AG09309 (cell line): Measurements from ENCODE around the gene DAPK1.

Source experiments
- DNase-seq: peaks from one replicate; pipeline ENCODE4 v3.0.0-alpha.2; 2010; ENCODE audit warnings: low read depth
- H3K4me3 ChIP-seq: 2 replicates; pipeline ENCODE4 v1.5.1; 2011; ENCODE audit warnings: mild to moderate bottlenecking, low read depth, low read length, moderate library complexity; ENCODE audit not compliant: control insufficient read depth
- TF ChIP-seq, protein P1 (sequence below): IDR thresholded peaks from 2 replicates; pipeline ENCODE4 v1.5.1; 2011; ENCODE audit warnings: mild to moderate bottlenecking, low read depth, low read length, inconsistent platforms; ENCODE audit not compliant: insufficient read depth, control insufficient read depth; ENCODE audit errors: missing control alignments

The DAPK1 gene

GRCh38 chr9:87567571-87567970 is 69.9 kb downstream of the DAPK1 start:
- DNase-seq = no peak
- TF ChIP-seq, protein P1, sequence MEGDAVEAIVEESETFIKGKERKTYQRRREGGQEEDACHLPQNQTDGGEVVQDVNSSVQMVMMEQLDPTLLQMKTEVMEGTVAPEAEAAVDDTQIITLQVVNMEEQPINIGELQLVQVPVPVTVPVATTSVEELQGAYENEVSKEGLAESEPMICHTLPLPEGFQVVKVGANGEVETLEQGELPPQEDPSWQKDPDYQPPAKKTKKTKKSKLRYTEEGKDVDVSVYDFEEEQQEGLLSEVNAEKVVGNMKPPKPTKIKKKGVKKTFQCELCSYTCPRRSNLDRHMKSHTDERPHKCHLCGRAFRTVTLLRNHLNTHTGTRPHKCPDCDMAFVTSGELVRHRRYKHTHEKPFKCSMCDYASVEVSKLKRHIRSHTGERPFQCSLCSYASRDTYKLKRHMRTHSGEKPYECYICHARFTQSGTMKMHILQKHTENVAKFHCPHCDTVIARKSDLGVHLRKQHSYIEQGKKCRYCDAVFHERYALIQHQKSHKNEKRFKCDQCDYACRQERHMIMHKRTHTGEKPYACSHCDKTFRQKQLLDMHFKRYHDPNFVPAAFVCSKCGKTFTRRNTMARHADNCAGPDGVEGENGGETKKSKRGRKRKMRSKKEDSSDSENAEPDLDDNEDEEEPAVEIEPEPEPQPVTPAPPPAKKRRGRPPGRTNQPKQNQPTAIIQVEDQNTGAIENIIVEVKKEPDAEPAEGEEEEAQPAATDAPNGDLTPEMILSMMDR = no peak
- no peak overlapping the region for H3K4me3 ChIP-seq

DNA sequence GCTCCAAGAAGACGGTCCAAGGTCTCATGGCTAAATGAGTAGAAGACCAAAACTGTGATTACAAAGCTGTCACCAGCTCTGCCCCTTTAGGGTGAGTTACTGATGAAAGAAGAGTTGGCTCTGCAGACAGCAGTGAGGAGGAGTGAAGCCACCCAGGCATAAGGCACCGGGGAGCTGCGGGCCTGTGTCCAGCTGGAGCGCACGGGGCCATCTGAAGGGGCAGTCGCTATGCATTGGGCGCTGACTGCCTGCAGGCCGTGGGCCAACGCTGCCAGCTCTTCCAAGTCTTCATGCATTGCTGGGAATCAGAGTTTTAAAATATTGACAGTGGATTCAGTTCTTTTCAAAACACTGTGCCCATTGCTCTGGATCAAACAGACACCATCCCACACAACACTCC is 70.3 kb downstream of the DAPK1 start:
- TF ChIP-seq, protein P1 = no peak
- H3K4me3 ChIP-seq = no peak overlapping the region
- DNase-seq = no peak

DNA sequence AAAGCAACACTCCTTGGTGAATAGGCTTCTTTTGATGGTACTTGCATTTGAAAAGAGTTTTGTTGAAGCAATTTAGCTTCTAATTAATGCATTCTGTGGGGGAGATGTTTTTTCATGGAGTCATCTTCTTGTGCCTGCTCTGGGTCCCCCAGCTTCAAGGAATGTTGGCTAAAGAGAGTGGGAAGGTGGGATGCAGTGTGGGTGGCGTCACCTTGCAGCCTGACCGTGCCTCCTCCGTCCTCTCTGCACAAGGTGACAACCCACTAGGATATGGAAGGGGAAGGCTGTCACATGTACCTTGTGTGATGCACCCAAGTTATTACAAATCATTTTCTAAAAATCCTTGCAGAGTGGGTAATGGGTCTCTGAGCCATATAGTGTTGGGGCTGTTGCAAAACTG is 70.7 kb downstream of the DAPK1 start:
- no peak for DNase-seq
- TF ChIP-seq, protein P1 = no peak
- H3K4me3 ChIP-seq = no peak overlapping the region

GRCh38 chr9:87569008-87569509 is 71.4 kb downstream of the DAPK1 start:
- no peak for DNase-seq
- TF ChIP-seq, protein P1 = no peak
- no peak overlapping the region for H3K4me3 ChIP-seq

DNA sequence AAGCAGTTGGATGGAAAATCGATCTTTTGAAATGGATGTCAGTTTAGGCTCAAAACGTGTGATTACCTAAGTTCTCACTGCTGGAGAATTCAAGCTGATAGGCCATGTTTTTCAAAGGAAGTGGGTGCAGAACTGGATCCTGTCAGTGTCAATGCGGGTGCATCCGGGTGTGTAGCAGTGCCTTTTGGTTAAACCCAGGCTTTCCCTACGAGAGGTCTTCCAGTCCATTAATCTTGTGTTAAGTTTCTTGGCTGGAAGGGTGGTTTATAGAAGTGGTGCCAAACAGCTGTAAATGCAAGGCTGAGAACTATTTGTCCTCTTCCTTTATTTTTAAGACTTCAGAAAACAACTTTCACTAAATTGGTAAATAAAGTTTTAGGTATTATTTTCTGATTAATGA is 71.9 kb downstream of the DAPK1 start:
- H3K4me3 ChIP-seq = no peak overlapping the region
- no peak for DNase-seq
- TF ChIP-seq, protein P1 = no peak

GRCh38 chr9:87570000-87570908 is 72.6 kb downstream of the DAPK1 start:
- DNase-seq = no peak
- TF ChIP-seq, protein P1 = no peak
- no peak overlapping the region for H3K4me3 ChIP-seq
